Liver (tissue), 3 donors: ENCODE results near the gene MTLN.
"Not testable (repeated sequence)": the region's sequence is repeated elsewhere in the genome, so short reads cannot be mapped to it uniquely, and the experiment has no call there.

Source experiments
- ATF3 ChIP-seq: IDR thresholded peaks from 2 replicates; pipeline ENCODE4 v1.6.1; 2016; ENCODE audit warnings: antibody characterized with exemption
- CTCF ChIP-seq: fragments of 150-350 bp; IDR thresholded peaks from 2 replicates; pipeline ENCODE4 v1.5.1; 2017; ENCODE audit warnings: improper control_type of control experiment, low read depth, low read length; ENCODE audit not compliant: missing input control
- GABPA ChIP-seq, 2 donors: IDR thresholded peaks in 1 of 2; conservative IDR thresholded peaks in 1 of 2; 2 replicates each; pipeline ENCODE4 v1.6.1; 2016; ENCODE audit warnings: antibody characterized with exemption in 2 of 2, mild to moderate bottlenecking in 1 of 2, moderate library complexity in 1 of 2
- JUND ChIP-seq, 2 donors: IDR thresholded peaks; 2 replicates each; pipeline ENCODE4 v1.6.1; 2016; ENCODE audit warnings: antibody characterized with exemption in 2 of 2
- RAD21 ChIP-seq, 2 donors: IDR thresholded peaks; 2 replicates each; pipeline ENCODE4 v1.6.1; 2016; ENCODE audit warnings: antibody characterized with exemption in 2 of 2, mild to moderate bottlenecking in 2 of 2
- RXRA ChIP-seq, 2 donors: IDR thresholded peaks; 2 replicates each; pipeline ENCODE4 v1.6.1; 2017 to 2018; ENCODE audit warnings: antibody characterized with exemption in 2 of 2, mild to moderate bottlenecking in 1 of 2
- SP1 ChIP-seq: IDR thresholded peaks from 2 replicates; pipeline ENCODE4 v1.6.1; 2018; ENCODE audit warnings: antibody characterized with exemption, mild to moderate bottlenecking
- TAF1 ChIP-seq: conservative IDR thresholded peaks from 2 replicates; pipeline ENCODE4 v1.6.1; 2016; ENCODE audit warnings: antibody characterized with exemption, mild to moderate bottlenecking
- YY1 ChIP-seq: IDR thresholded peaks from 2 replicates; pipeline ENCODE4 v1.6.1; 2016; ENCODE audit warnings: antibody characterized with exemption, mild to moderate bottlenecking
- TF ChIP-seq, protein P1 (sequence below): IDR thresholded peaks from 2 replicates; pipeline ENCODE4 v1.6.1; 2016; ENCODE audit warnings: antibody characterized with exemption, mild to moderate bottlenecking
- TF ChIP-seq, protein P2 (sequence below): IDR thresholded peaks from 2 replicates; pipeline ENCODE4 v1.6.1; 2016; ENCODE audit warnings: antibody characterized with exemption
- TF ChIP-seq, protein P3 (sequence below): IDR thresholded peaks from 2 replicates; pipeline ENCODE4 v1.6.1; 2016; ENCODE audit warnings: antibody characterized with exemption
- donor health status: healthy.
- donor health status: healthy.

DNA sequence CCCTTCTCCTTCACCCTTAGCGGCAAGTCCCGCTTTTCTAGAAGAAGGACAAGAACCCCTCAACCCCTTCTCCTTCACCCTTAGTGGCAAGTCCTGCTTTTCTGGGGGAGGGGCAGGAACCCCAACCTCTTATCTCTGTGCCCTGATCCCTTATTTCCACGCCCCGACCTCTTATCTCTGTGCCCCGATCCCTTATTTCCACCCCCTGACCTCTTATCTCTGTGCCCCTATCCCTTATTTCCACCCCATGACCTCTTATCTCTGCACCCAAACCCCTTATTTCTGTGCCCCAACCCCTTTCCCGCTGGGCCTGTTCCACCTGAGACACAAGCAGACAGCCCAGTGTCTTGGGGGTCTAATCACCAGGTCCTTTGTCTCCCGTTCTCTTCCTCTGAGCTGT is 6.5 kb upstream of the MTLN start:
- TF ChIP-seq, protein P1, sequence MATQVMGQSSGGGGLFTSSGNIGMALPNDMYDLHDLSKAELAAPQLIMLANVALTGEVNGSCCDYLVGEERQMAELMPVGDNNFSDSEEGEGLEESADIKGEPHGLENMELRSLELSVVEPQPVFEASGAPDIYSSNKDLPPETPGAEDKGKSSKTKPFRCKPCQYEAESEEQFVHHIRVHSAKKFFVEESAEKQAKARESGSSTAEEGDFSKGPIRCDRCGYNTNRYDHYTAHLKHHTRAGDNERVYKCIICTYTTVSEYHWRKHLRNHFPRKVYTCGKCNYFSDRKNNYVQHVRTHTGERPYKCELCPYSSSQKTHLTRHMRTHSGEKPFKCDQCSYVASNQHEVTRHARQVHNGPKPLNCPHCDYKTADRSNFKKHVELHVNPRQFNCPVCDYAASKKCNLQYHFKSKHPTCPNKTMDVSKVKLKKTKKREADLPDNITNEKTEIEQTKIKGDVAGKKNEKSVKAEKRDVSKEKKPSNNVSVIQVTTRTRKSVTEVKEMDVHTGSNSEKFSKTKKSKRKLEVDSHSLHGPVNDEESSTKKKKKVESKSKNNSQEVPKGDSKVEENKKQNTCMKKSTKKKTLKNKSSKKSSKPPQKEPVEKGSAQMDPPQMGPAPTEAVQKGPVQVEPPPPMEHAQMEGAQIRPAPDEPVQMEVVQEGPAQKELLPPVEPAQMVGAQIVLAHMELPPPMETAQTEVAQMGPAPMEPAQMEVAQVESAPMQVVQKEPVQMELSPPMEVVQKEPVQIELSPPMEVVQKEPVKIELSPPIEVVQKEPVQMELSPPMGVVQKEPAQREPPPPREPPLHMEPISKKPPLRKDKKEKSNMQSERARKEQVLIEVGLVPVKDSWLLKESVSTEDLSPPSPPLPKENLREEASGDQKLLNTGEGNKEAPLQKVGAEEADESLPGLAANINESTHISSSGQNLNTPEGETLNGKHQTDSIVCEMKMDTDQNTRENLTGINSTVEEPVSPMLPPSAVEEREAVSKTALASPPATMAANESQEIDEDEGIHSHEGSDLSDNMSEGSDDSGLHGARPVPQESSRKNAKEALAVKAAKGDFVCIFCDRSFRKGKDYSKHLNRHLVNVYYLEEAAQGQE: not testable (repeated sequence)
- TF ChIP-seq TAF1; CTCF; GABPA (IDR thresholded peaks at IDR 0.05 in 1 of 2, conservative IDR thresholded peaks at IDR 0.05 in 1 of 2); JUND (IDR thresholded peaks at IDR 0.05); RAD21 (IDR thresholded peaks at IDR 0.05); YY1; SP1; RXRA (IDR thresholded peaks at IDR 0.05); ATF3: not testable (repeated sequence)
- TF ChIP-seq, protein P2, sequence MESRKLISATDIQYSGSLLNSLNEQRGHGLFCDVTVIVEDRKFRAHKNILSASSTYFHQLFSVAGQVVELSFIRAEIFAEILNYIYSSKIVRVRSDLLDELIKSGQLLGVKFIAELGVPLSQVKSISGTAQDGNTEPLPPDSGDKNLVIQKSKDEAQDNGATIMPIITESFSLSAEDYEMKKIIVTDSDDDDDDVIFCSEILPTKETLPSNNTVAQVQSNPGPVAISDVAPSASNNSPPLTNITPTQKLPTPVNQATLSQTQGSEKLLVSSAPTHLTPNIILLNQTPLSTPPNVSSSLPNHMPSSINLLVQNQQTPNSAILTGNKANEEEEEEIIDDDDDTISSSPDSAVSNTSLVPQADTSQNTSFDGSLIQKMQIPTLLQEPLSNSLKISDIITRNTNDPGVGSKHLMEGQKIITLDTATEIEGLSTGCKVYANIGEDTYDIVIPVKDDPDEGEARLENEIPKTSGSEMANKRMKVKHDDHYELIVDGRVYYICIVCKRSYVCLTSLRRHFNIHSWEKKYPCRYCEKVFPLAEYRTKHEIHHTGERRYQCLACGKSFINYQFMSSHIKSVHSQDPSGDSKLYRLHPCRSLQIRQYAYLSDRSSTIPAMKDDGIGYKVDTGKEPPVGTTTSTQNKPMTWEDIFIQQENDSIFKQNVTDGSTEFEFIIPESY: not testable (repeated sequence)
- TF ChIP-seq, protein P3, sequence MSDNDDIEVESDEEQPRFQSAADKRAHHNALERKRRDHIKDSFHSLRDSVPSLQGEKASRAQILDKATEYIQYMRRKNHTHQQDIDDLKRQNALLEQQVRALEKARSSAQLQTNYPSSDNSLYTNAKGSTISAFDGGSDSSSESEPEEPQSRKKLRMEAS: not testable (repeated sequence)
